GM10266 (cell line): ENCODE results near the gene PKNOX1.

ENCODE experiments used
- DNase-seq: peaks from one replicate; pipeline ENCODE4 v3.0.0; 2012; ENCODE audit errors: extremely low spot score
- TF ChIP-seq, protein P1 (sequence below): IDR thresholded peaks from 2 replicates; pipeline ENCODE4 v1.5.1; 2012; ENCODE audit warnings: mild to moderate bottlenecking, low read depth; ENCODE audit not compliant: control insufficient read depth, insufficient read depth; ENCODE audit errors: missing control alignments

Gene PKNOX1

DNA sequence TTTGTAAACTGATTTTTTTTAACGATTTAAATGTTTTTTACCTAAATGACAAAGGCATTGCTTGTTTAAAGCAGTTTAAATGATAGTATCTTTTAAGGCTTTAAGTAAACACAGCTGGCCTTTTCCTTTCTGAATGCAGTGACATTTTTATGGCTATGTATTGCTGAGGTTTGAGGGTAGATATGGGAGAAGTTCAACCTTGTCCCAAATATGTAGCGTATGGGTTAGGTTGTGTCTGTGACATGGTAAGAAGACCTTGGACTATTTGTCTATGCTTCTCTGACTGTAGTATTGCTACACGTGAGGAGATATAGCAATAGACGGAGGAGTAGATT lies 32.5 kb downstream of the PKNOX1 start:
- DNase-seq: no peak
- TF ChIP-seq, protein P1, sequence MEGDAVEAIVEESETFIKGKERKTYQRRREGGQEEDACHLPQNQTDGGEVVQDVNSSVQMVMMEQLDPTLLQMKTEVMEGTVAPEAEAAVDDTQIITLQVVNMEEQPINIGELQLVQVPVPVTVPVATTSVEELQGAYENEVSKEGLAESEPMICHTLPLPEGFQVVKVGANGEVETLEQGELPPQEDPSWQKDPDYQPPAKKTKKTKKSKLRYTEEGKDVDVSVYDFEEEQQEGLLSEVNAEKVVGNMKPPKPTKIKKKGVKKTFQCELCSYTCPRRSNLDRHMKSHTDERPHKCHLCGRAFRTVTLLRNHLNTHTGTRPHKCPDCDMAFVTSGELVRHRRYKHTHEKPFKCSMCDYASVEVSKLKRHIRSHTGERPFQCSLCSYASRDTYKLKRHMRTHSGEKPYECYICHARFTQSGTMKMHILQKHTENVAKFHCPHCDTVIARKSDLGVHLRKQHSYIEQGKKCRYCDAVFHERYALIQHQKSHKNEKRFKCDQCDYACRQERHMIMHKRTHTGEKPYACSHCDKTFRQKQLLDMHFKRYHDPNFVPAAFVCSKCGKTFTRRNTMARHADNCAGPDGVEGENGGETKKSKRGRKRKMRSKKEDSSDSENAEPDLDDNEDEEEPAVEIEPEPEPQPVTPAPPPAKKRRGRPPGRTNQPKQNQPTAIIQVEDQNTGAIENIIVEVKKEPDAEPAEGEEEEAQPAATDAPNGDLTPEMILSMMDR: no peak

DNA sequence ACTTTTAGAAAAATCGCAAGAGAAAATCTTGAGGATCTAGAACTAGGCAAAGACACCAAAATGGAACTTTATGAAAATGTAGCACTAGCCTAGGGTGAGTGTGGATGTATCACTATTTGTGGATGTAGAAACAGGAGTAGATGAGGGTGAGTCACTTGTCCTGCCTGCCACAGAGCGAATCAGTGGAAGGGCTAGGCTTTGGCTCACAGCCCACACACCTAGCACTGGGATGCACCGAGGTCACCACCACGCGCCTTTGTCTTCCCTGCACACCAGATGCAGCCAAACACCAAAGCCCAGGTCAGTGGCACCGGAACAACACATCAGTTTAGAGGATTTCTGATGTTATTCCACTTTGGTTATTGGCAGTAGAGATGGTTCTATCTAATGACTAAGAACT lies 38.2 kb downstream of the PKNOX1 start:
- TF ChIP-seq, protein P1: no peak
- DNase-seq: no peak

DNA sequence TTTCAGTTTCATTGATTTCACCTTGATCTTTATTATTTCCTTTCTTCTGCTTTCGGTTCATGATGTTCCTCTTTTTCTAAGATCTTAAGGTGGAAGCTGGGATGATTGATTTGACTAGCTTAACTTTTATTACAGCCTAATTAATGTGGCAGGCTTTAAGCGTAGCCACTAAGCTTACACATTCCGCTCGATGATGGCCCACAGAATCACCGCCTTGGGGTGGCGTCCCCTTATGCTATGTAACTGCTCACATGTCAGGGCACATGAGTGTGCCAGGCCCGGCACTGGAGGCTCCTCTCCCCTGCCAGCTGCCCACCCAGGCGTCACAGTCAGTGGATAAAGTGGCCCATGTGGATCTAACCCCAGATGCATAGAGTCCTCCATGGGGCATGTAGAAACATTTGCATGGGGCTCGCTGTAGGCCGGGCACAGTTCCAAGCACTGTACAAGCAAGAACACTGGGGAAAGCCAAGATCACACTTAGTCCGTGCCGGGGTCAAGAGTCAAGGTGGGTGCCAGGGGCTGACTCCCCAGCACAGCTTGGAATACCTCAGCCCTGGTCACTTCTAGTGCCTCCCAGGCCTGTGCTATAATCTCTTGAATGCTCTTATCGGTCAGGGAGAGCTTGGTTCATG lies 41.7 kb downstream of the PKNOX1 start:
- DNase-seq: no peak
- TF ChIP-seq, protein P1: no peak

DNA sequence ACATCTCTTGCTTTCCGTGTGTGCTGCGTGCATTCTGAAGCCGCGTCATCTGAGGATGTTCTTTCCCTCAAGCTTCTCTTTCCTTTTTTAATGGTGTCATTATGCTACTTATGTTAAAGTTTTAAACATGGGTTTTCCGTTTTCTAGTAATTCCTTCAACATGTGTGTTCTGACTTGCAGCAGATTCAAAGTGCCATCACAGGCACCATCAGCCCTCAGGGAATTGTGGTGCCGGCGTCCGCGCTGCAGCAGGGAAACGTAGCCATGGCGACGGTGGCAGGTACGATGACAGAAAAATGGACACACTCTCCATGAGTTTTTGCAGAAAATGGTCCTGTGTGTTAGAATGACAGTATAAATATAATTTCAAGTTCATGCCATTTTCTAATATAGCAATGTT lies 42.4 kb downstream of the PKNOX1 start:
- DNase-seq: no peak
- TF ChIP-seq, protein P1: no peak

DNA sequence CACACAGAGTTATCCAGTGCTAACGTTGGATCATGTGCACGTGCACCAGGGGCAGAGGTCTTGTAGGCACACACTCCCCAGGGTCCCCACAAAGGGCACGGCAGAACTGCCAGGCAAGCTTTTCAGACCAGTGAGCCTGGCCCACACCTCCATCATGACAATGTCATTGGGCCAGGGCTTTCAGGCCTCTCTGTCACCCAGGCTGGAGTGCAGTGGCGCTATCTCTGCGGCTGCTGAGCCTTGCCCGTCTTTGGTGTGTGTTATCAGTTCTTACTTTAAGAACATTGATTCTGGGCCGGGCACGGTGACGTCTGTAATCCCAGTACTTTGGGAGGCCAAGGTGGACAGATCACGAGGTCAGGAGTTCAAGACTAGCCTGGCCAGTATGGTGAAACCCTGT lies 44.2 kb downstream of the PKNOX1 start:
- DNase-seq: no peak
- TF ChIP-seq, protein P1: no peak

DNA sequence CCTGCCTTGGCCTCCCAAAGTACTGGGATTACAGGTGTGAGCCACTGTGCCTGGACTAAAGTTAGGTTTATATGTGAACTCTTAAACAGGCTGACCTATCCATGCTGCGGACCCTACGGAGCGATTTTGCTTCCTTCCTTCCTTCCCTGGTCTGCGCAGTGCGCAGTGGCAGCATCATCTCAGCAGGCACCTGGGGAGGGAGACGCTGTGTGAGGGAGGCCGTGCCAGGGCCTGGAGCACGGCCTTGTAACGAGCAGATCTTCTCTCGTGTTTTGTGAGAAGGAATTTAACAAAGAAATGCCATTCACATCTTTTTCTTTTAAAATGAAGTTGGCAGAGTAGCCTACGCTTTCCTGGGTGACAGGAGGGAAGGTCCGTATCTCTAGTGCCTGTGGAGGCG lies 45.8 kb downstream of the PKNOX1 start:
- no peak for DNase-seq
- TF ChIP-seq, protein P1: no peak

DNA sequence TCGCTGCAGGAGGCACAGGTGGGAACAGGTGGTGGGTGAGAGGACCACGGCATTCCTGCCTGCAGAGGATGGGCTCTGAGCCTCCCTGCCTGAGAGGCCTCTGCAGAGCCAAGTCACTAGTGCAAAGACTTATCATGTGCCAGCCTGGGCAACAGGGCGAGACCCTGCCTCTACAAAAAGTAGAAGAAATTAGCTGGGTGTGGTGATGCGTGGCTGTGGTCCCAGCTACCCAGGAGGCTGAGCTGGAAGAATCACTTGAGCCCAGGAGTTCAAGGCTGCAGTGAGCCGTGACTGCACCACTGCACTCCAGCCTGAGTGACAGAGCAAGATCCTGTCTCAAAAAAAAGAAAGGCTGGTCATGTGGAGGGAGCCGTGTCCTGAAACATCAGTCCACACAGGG lies 46.4 kb downstream of the PKNOX1 start:
- TF ChIP-seq, protein P1: no peak
- DNase-seq: no peak
